ENCODE measurements around the gene DPYD.

Gene DPYD

GRCh38 chr1:97837161-97837560 is 83.7 kb downstream of the DPYD start:
- no peak for DNase-seq

- DNase-seq, result no peak
These were observed 85.9 kb downstream of the DPYD start for GRCh38 chr1:97834899-97835298.

- no peak for DNase-seq
These were observed 87.0 kb downstream of the DPYD start for GRCh38 chr1:97833881-97834280.

- DNase-seq, result no peak
These were observed 88.4 kb downstream of the DPYD start for GRCh38 chr1:97832481-97832880.

- no peak for DNase-seq
These were observed 92.9 kb downstream of the DPYD start for GRCh38 chr1:97827887-97828286.

- DNase-seq, result no peak
These were observed 94.0 kb downstream of the DPYD start for GRCh38 chr1:97826820-97827219.

- DNase-seq, result no peak
These were observed 96.2 kb downstream of the DPYD start for GRCh38 chr1:97824624-97825023.

GRCh38 chr1:97824200-97824599 is 96.6 kb downstream of the DPYD start:
- DNase-seq, result no peak

- DNase-seq, result no peak
These were observed 100.2 kb downstream of the DPYD start for GRCh38 chr1:97820470-97821188.

GRCh38 chr1:97816927-97817326 is 103.9 kb downstream of the DPYD start:
- no peak for DNase-seq

- no peak for DNase-seq
These were observed 106.0 kb downstream of the DPYD start for GRCh38 chr1:97814804-97815203.

- DNase-seq, result no peak
These were observed 106.7 kb downstream of the DPYD start for GRCh38 chr1:97814121-97814520.

GRCh38 chr1:97812076-97812475 is 108.8 kb downstream of the DPYD start:
- DNase-seq, result no peak

- no peak for DNase-seq
These were observed 113.8 kb downstream of the DPYD start for GRCh38 chr1:97806996-97807520.

GRCh38 chr1:97806326-97806725 is 114.5 kb downstream of the DPYD start:
- no peak for DNase-seq

- DNase-seq, result no peak
These were observed 115.7 kb downstream of the DPYD start for GRCh38 chr1:97805093-97805492.

- no peak for DNase-seq
These were observed 117.8 kb downstream of the DPYD start for GRCh38 chr1:97803026-97803425.

GRCh38 chr1:97802011-97802410 is 118.8 kb downstream of the DPYD start:
- no peak for DNase-seq

GRCh38 chr1:97797403-97798183 is 123.2 kb downstream of the DPYD start:
- no peak for DNase-seq

- no peak for DNase-seq
These were observed 124.1 kb downstream of the DPYD start for GRCh38 chr1:97796711-97797110.

GRCh38 chr1:97792655-97793054 is 128.2 kb downstream of the DPYD start:
- DNase-seq, result no peak

GRCh38 chr1:97791251-97791650 is 129.6 kb downstream of the DPYD start:
- DNase-seq, result no peak

GRCh38 chr1:97787231-97787630 is 133.6 kb downstream of the DPYD start:
- DNase-seq, result no peak

GRCh38 chr1:97784661-97785060 is 136.2 kb downstream of the DPYD start:
- DNase-seq, result no peak
